OCI-LY1 (cell line): Measurements from ENCODE around the gene NT5DC1.

ENCODE experiments used
- H2AFZ ChIP-seq: fragments of 200-600 bp; sonication (generic), shearing (Covaris generic); 2 replicates; pipeline ENCODE4 v1.6.0; 2014; ENCODE audit warnings: antibody characterized with exemption, mild to moderate bottlenecking, low read length
- H3F3A ChIP-seq: fragments of 200-600 bp; sonication (generic), shearing (Covaris generic); 2 replicates; pipeline ENCODE4 v1.6.0; 2014; ENCODE audit warnings: mild to moderate bottlenecking, antibody characterized with exemption, low read length, moderate library complexity; ENCODE audit not compliant: insufficient read depth
- H3K27ac ChIP-seq: fragments of 200-600 bp; sonication (generic); 2 replicates; pipeline ENCODE4 v1.5.1; 2014; ENCODE audit warnings: low read length, mixed run types, mild to moderate bottlenecking, low read depth; ENCODE audit not compliant: poor library complexity, severe bottlenecking
- H3K27me3 ChIP-seq: fragments of 200-600 bp; sonication (generic); 2 replicates; pipeline ENCODE4 v1.6.0; 2014; ENCODE audit warnings: antibody characterized with exemption, mild to moderate bottlenecking, low read length, moderate library complexity; ENCODE audit not compliant: insufficient read depth
- H3K36me3 ChIP-seq: fragments of 200-600 bp; sonication (generic); 2 replicates; pipeline ENCODE4 v1.6.1; 2014; ENCODE audit warnings: mild to moderate bottlenecking, antibody characterized with exemption, low read length, moderate library complexity, mixed read lengths; ENCODE audit not compliant: insufficient read depth
- H3K4me1 ChIP-seq: fragments of 200-600 bp; sonication (generic); 2 replicates; pipeline ENCODE4 v1.5.1; 2014; ENCODE audit warnings: mild to moderate bottlenecking, low read length, moderate library complexity; ENCODE audit not compliant: insufficient read depth, severe bottlenecking
- H3K4me2 ChIP-seq: fragments of 200-600 bp; sonication (generic), shearing (Covaris generic); 2 replicates; pipeline ENCODE4 v1.6.1; 2014; ENCODE audit warnings: low read length
- H3K4me3 ChIP-seq: fragments of 200-600 bp; sonication (generic); 2 replicates; pipeline ENCODE4 v1.5.1; 2014; ENCODE audit warnings: low read length, low read depth, mild to moderate bottlenecking, mixed read lengths; ENCODE audit not compliant: poor library complexity, severe bottlenecking
- H3K79me2 ChIP-seq: fragments of 200-600 bp; shearing (Covaris generic); 2 replicates; pipeline ENCODE4 v1.6.1; 2016; ENCODE audit warnings: mixed run types, low read length, mixed read lengths; ENCODE audit not compliant: insufficient read depth
- H3K9ac ChIP-seq: fragments of 200-600 bp; sonication (generic), shearing (Covaris generic); 2 replicates; pipeline ENCODE4 v1.6.1; 2014; ENCODE audit warnings: mild to moderate bottlenecking, low read length, mixed read lengths
- H3K9me2 ChIP-seq: fragments of 200-600 bp; sonication (generic), shearing (Covaris generic); 2 replicates; pipeline ENCODE4 v1.6.1; 2014; ENCODE audit warnings: low read depth, mild to moderate bottlenecking, low read length, mixed read lengths
- H3K9me3 ChIP-seq: fragments of 200-600 bp; shearing (Covaris generic); 2 replicates; pipeline ENCODE4 v1.6.1; 2014; ENCODE audit warnings: low read length, mixed read lengths
- H4K20me1 ChIP-seq: fragments of 200-600 bp; sonication (generic), shearing (Covaris generic); 2 replicates; pipeline ENCODE4 v1.6.0; 2016; ENCODE audit warnings: mild to moderate bottlenecking, low read length; ENCODE audit not compliant: insufficient read depth
- EZH2 ChIP-seq: fragments of 200-600 bp; sonication (generic), shearing (Covaris generic); IDR thresholded peaks from 2 replicates; pipeline ENCODE4 v1.8.0; 2017; ENCODE audit warnings: borderline replicate concordance, mixed run types, mild to moderate bottlenecking, antibody characterized with exemption, low read length, moderate library complexity, mixed read lengths
- TF ChIP-seq, protein P1 (sequence below): fragments of 200-600 bp; sonication (generic), shearing (Covaris generic); IDR thresholded peaks from 2 replicates; pipeline ENCODE4 v1.5.1; 2017; ENCODE audit warnings: mild to moderate bottlenecking, antibody characterized with exemption, low read length, moderate library complexity, mixed read lengths

NT5DC1 gene

DNA sequence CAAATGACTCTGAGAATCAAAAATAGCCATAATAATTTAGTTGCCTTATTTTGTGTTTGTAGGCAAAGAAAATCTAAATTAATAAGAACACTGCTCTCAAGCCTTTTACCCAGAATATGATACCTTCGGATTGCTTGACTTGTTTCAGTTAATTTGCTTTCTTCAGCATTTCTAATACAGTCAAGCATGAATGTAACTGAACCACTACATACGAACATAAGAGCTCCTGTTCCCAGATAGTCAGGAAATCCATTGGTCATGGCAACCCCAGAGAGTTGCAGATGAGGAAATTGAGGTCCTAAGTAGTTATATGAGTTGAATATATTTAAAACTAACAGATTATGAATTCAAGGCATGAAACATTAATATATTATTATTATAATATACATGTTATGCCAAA is 42.9 kb upstream of the NT5DC1 start:
- no peak overlapping the region for H3K4me3 ChIP-seq
- H3K9me3 ChIP-seq: no peaks in the 10 kb centered on the region
- no peaks in the 10 kb centered on the region for H3K36me3 ChIP-seq
- TF ChIP-seq, protein P1, sequence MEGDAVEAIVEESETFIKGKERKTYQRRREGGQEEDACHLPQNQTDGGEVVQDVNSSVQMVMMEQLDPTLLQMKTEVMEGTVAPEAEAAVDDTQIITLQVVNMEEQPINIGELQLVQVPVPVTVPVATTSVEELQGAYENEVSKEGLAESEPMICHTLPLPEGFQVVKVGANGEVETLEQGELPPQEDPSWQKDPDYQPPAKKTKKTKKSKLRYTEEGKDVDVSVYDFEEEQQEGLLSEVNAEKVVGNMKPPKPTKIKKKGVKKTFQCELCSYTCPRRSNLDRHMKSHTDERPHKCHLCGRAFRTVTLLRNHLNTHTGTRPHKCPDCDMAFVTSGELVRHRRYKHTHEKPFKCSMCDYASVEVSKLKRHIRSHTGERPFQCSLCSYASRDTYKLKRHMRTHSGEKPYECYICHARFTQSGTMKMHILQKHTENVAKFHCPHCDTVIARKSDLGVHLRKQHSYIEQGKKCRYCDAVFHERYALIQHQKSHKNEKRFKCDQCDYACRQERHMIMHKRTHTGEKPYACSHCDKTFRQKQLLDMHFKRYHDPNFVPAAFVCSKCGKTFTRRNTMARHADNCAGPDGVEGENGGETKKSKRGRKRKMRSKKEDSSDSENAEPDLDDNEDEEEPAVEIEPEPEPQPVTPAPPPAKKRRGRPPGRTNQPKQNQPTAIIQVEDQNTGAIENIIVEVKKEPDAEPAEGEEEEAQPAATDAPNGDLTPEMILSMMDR: no peak
- no peak for TF ChIP-seq EZH2
- H3K4me1 ChIP-seq: peaks cover 12% of the 10 kb centered on the region
- no peaks in the 10 kb centered on the region for H3K9me2 ChIP-seq
- no peak overlapping the region for H3K9ac ChIP-seq
- no peaks in the 10 kb centered on the region for H3K27me3 ChIP-seq
- no peak overlapping the region for H2AFZ ChIP-seq
- H3F3A ChIP-seq: no peaks in the 10 kb centered on the region
- no peaks in the 10 kb centered on the region for H3K79me2 ChIP-seq
- H3K27ac ChIP-seq: no peak overlapping the region
- H3K4me2 ChIP-seq: no peak overlapping the region
- no peaks in the 10 kb centered on the region for H4K20me1 ChIP-seq

GRCh38 chr6:116059713-116060571 is 40.7 kb upstream of the NT5DC1 start:
- no peaks in the 10 kb centered on the region for H3K79me2 ChIP-seq
- H3K9ac ChIP-seq: peak overlapping the region; percentile 28; the same call in 1 of the 2 replicates
- H3K4me1 ChIP-seq: peaks cover 12% of the 10 kb centered on the region
- H3K4me2 ChIP-seq: peak overlapping the region; percentile 54
- no peaks in the 10 kb centered on the region for H3K27me3 ChIP-seq
- no peak for TF ChIP-seq EZH2
- TF ChIP-seq, protein P1: no peak
- no peaks in the 10 kb centered on the region for H3K9me2 ChIP-seq
- no peaks in the 10 kb centered on the region for H3K36me3 ChIP-seq
- no peak overlapping the region for H3K27ac ChIP-seq
- H4K20me1 ChIP-seq: no peaks in the 10 kb centered on the region
- no peaks in the 10 kb centered on the region for H3F3A ChIP-seq
- H3K4me3 ChIP-seq: peak overlapping the region; percentile 53
- no peak overlapping the region for H2AFZ ChIP-seq
- no peaks in the 10 kb centered on the region for H3K9me3 ChIP-seq

GRCh38 chr6:116060572-116061283 is 39.9 kb upstream of the NT5DC1 start, which contains the start of gene FRK:
Gene FRK, minus strand, starts transcription at chr6:116060891. Its CDS starts 580 bp downstream, at chr6:116060311.
- peak within 1 kb of the TSS; percentile 28; the same call in 1 of the 2 replicates for H3K9ac ChIP-seq
- H3F3A ChIP-seq: no peaks in the 10 kb centered on the region
- no peaks in the 10 kb centered on the region for H4K20me1 ChIP-seq
- H3K4me2 ChIP-seq: peak within 1 kb of the TSS; percentile 54
- H3K9me3 ChIP-seq: no peaks in the 10 kb centered on the region
- no peak within 1 kb of the TSS for H3K27ac ChIP-seq
- no peaks in the 10 kb centered on the region for H3K27me3 ChIP-seq
- no peak within 1 kb of the TSS for H2AFZ ChIP-seq
- no peaks in the 10 kb centered on the region for H3K9me2 ChIP-seq
- H3K36me3 ChIP-seq: no peaks in the 10 kb centered on the region
- TF ChIP-seq, protein P1: peak; percentile 14; the same call in 1 of the 2 replicates
- TF ChIP-seq EZH2: no peak
- peaks cover 10% of the 10 kb centered on the region for H3K4me1 ChIP-seq
- no peaks in the 10 kb centered on the region for H3K79me2 ChIP-seq
- H3K4me3 ChIP-seq: peak within 1 kb of the TSS; percentile 53
